Activated T-cell treated with anti-CD3 and anti-CD28 coated beads, Interleukin-2, amount 50 U/mL, for 1 hour (primary cell): ENCODE data around the gene GSE1.

Experiments used
- DNase-seq: peaks from one replicate; pipeline ENCODE4 v3.0.0-alpha.2; 2020

GSE1 gene

DNA sequence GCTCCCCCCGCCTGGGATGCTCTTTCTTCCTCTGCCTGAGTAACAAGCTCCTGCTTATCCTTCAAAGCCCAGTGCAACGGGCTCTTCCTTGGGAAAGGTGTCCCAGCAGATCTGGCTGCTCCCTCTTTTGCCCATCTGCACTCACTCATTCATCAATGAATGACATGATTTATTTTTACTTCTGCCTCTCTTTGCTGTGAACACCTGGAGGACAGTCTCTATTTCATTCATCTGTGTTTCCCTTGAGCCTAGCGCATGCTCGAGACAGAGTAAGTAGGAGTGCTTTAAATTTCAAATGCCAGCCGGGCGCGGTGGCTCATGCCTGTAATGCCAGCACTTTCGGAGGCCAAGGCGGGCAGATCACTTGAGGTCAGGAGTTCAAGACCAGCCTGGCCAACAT lies 97.6 kb downstream of the GSE1 start:
- DNase-seq: no peak

DNA sequence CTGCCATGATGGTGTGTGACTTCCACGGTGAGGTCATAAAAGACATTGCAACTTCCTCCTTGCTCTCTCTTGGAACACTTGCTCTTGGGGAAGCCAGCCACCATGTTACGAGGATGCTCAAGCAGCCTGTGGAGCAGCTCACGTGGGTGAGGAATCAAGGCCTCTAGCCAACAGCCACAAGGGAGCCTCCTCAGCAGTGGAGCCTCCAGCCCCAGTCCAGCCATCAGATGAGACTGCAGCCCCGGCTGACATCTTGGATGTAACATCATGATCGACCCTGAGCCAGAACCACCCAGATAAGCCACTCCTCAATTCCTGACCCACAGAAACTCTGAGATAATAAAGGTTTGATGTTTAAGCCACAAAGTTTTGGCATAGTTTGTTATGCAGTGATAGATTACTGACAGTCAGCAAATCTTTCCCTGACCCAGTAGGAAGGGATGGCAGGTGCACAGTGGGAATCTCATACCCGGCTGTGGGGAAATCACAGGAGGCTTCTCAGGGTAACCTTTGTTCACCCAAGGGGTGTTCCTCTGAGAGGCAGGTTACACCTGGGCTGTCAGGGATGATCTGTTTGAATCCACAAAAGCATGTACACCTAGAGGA lies 99.0 kb downstream of the GSE1 start:
- DNase-seq: no peak

DNA sequence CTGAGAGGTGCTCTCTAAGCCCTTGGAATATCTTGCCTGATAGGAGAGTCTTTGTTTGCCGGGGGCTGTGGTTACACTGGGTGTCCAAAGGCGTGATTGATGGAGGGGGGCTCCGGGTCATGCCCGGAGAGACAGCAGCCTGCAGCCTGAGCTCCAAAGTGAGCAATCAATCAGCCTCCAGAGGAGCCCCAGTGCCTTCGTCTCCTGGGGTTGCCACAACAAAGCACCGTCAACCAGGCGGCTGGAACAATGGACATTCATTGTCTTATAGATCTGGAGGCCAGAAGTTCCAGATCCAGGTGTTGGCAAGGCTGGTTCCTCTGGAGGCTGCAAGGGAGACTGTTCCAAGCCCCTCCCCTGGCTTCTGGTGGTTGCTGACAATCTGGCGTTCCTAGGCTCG lies 99.7 kb downstream of the GSE1 start:
- DNase-seq: no peak

DNA sequence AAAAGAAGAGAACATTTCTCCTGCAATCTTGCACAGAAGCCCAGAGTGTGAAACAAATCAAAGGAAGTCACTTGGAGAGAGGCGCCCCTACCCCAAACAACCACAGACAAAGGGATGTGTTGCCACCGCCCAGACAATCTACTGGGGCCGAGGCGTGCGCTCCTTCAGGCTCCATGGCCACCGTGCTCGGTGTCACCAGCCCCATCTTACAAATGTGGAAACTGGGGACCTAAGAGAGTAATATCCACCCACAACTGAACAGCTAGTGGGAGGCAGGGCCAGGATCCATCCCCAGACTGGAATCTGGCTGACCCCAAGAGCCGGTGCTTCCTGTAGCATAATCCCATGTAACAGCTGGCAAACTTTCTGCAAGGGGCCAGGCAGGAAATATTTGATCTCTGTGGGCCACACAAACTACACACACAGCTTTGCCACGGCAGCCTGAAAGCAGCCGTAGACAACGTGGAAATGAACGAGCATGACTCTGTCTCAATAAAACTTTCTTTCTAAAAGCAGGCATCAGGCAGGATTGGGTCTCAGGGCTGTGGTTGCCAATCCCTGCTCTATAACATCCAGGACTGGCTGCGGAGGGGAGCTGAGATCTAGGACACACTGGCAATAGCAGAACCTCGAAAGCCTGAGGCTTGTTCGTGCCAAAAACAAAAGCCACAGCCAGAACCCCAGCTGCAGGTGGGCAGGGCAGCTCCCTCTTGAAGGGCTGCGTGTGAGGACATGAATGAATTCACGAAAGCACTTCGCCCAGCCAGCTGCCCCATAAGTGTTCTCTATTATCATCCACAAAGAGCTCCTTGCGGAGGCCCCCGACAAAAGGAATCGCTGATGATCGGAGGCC lies 102.3 kb downstream of the GSE1 start:
- DNase-seq: no peak

DNA sequence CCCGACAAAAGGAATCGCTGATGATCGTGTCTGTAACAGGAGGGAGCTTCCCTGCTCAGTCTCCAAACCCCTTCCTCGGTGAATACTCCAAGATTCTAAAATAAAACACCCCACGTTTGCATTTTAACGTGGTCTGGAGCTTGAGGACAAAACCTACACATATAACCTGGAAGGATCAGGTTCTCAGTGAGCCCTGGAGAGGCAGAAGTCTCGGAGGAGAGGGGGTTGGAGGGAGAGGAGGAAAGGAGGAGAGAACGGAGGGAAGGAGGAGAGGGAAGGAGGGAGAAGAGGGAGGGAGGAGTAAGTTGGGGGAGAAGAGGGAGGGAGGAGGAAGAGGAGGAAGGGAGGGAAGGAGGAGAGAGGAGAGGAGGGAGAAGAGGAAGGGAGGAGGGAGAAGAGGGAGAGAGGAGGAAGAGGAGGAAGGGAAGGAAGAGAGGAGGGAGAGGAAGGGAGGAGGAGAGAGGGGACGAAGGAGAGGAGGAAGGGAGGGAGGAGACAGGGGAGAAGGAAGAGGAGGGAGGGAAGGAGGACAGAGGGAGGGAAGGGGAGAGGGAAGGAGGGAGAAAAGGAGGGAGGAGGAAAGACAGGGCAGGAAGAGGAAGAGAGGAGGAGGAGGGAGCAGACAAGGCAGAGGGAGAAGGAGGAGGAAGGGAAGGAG lies 103.0 kb downstream of the GSE1 start:
- DNase-seq: no peak

DNA sequence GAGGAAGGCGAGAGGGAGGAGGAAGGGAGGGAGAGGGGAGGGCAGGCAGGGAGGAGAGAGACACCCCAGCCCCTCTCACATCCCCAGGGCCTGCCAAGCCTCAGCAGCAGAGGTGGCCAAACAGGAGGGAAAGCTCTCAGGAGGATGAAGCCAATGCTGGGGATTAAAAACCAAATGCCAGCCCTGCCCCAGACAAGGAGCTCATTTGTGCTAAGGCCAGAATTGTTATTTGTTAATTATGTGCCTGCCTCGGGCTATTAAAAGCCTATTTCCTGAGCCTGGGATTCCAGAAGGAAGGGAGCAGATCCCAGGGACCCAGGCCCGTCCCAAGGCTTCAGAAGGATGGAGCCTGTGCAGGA lies 103.5 kb downstream of the GSE1 start:
- no peak for DNase-seq

DNA sequence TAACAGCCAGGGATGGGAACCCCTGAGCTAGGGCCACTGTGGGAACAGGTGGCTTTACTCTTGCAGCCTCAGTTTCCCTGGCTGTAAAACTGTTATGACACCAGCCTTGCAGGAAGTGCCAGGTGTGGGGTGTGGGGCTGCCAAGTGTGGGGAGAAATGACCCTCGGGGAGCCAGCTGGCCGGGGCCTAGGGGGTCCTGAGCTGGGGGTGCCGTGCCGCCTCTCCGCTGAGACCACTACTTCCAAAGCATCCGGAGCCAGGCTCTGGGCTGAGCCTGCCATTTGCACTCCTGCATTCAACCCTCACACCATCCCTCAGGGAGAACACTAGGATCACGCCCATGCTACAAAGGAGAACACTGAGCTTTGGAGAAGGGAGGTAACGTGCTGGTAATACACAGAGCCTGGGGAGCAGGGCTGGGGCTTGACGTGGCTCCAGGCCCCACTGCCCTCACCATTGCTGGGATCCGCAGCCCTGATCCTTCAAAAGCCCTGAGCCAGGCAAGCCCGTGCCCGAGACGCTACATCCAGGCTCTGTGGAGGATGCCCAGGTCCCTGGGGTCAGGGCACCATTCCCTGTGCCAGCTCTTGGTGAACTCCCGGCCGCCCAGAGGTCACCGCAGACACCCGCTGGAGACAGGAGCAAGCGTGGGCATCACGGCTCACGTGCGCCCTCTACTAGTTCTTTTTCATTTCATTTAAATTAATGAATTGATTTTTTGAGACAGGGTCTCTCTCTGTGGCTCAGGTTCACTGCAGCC lies 104.5 kb downstream of the GSE1 start:
- DNase-seq: peak; percentile 50

DNA sequence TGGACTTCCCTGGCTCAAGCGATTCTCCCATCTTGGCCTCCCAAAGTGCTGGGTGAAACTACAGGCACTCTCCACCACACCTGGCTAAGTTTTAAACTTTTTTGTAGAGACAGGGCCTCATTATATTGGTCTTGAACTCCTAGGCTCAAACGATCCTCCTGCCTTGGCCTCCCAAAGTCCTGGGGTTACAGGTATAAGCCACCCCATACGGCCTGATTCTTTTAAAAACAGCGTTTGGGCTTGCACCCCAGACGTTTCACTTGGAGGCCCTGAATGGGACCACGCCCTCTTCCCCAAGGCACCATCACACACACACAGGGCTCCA lies 105.0 kb downstream of the GSE1 start:
- no peak for DNase-seq

DNA sequence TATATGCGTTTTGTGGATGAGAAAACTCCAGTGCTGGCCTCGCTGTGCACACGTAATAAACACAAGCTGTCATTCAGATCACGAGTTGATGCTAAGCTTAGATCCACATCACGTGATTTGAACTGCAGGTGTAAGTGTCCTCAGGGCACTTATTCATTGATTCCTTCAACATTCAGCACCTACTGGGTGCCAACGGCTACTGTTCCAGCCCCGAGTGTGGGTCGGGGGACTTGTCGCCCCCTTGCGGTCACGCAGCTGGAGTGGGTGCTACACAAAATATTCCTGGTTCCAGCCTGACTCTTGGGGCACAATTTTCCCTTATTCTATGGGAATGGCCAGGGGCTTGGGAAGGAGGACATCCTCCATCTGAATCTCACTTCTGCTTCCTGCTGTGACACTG lies 105.6 kb downstream of the GSE1 start:
- DNase-seq: no peak

DNA sequence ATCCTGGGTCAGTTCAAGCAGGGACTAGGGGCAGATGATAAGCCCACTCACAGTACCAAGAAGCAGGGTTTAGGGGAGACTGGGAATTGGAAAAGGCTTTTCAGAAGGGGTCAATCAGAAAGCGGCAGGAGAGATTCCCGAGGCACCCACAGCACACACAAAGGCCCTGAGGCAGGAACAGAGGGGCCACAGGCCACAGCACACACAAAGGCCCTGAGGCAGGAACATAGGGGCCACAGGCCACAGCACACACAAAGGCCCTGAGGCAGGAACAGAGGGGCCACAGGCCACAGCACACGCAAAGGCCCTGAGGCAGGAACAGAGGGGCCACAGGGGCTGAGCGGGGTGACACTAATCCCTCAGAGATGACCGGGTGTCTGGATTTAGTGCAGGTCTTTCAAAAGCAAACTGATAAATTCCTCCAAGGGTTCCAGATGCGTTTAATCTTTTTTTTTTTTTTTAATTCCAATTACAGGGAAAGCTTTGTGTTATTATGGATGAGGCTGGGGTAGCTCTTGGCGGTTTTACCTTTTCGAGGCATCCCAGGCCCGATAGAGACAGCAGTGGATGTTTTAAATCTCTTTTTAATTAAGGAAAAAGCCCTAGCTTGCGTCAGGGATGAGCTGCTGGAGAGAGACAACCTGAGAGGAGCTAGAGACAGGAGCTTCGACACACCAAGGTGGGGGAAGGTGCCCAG lies 106.6 kb downstream of the GSE1 start:
- no peak for DNase-seq

DNA sequence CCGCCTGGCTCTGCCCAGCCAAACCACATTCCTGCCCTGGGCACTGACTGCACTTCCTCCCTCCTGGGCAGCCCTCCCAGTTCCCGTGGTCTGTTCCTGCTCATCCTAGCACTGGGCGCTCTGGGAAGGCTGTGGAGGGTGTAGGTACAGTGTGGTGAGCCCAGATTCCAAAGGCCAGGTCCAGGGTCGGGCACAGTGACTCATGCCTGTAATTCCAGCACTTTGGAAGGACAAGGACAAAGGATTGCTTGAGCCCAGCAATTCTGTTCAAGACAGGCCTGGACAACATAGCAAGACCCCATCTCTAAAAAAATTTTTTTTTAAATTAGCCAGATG lies 107.1 kb downstream of the GSE1 start:
- no peak for DNase-seq

DNA sequence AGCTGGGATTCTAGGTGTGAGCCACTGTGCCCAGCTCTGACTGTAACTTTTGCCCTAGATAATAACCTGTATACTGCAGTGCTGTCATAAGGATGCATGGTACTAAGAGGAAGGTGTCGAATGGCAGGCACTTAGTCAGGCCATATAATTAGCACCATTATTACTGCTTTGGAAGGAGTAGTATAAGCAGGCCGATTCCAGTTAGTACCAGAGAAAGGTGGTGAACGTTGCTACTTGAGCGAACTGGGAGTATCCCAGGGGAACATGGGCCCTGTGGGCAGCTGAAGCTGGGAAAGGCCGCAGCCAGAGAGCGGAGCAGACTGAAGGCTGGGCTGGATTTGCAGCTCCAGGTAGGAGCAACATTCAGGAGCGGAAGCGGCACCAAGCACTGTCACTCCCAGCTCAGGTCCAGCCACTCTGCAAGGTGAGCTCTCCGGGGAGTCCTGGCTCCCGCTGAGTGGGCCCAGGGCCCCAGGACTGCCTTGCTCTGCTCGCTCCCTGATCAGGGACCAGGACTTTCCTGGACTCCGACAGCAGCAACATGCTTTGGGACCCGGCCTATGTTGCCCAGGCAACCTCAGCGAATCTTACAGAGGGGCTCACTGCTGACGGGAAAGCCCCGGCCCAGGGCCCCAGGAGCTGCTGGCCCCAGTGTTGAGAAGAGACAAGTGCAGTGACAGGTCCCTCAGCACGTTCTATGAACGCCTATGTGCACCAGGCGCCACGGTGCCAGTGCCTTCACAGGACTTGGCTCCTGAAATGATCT lies 109.2 kb downstream of the GSE1 start:
- no peak for DNase-seq

DNA sequence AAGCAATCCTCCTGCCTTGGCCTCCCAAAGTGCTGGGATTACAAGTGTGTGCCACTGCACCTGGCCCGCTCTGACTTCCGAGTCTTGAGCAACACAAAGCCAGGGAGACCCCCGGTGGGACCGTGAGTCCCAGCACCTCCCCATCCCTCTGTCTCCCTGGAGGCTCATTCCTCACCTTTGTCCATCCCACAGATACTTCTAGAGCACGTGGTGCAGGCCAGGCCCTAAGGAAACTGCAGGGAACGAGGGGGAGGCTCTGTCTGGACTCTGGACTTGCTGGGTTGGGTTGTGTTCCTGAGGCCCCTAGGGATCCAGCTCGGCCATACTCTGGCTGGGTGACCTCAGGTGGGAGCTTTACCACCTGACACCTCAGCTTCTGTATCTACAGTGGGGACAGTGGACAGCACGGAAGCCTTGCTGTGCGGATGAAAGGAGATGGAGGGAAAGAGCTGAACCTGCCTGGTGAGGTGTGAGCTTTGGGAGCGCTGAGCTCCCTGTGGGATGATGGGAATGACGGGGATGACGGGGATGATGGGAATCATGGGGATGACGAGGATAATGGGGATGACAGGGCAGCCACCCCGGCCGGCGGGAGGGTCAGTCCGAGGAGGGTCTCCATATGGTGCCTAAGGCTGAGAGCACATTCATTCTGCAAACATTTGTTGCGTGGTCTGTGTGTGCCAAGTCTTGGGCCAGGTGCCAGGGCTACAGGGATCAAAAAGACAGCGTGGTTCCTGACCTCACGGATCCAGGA lies 111.2 kb downstream of the GSE1 start:
- no peak for DNase-seq

DNA sequence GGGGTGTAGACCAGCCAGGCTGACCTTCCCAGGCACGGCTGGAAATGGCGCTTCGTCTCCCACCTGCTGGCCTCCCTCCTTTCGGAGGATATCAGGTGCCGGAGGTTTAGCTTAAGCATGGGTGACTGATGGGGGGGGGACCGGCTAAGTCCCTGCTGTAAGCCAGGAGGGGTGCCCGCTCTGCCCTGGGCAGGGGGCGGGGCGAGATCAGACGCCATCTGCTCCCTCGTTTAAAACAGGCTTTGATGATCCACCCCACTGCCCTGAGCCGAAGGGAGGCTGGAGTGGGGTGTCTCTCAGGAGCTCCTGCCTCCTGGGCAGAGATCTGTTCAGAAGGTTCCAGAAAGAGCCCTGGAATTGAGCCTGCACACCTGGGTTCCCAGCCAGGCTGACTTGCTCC lies 111.8 kb downstream of the GSE1 start:
- no peak for DNase-seq
